ENCODE results near the gene CADPS. TPM values are rescaled to one million over a fixed set of nuclear protein-coding genes. Genes with fewer than 3 reads are reported as not detected.

The CADPS gene
- total and polyA plus RNA-seq, 10 donors, result 0.16 to 3.6 (median 0.40) TPM

DNA sequence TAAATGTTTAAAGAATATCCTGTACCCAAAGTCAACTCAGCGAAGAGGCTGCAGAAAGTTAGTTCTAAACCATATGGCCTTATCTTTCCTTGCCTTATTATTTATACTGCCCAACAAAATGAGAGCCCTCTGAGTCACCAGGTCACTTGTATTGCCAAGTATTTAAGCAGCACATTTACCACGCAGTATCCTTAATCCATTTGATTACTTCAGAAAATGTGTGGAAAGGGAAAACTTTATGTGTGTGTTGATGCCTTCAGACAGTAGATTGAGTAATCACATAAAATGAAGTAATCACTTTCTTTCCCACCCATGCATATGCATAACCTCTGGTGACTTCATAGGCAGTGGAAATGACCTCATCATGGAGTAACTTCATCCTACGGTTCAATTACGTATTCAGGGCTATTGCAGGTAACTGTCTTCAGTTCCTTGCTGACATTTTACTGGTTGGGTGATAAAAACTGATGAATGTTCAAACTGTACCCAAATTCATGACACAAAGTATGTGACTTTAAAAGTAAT, 7.5 kb upstream of the CADPS start:
- Histone ChIP-seq H3K27me3 (replicated peaks in 1 of 7) (peaks cover 0 to 11% (median 0%) of the 10 kb centered on the region in 7 donors), H3K9me3 (no peaks in the 10 kb centered on the region), H3K27ac (no peak overlapping the region), H3K4me1 (no peaks in the 10 kb centered on the region), H3K36me3 (no peaks in the 10 kb centered on the region), H3K4me3 (no peak overlapping the region)
- intact Hi-C loops (cut with DNase I; ENCODE audit: low total_unique reads), result no loop called here
- DNase-seq, result no peak
- TF ChIP-seq POLR2A (IDR thresholded peaks at IDR 0.05) (no peak), POLR2AphosphoS5 (IDR thresholded peaks at IDR 0.05) (no peak)
- 76 to 87% (median 80%) methylated on average over 4 of the region's 4 CpGs for WGBS, 5 donors

DNA sequence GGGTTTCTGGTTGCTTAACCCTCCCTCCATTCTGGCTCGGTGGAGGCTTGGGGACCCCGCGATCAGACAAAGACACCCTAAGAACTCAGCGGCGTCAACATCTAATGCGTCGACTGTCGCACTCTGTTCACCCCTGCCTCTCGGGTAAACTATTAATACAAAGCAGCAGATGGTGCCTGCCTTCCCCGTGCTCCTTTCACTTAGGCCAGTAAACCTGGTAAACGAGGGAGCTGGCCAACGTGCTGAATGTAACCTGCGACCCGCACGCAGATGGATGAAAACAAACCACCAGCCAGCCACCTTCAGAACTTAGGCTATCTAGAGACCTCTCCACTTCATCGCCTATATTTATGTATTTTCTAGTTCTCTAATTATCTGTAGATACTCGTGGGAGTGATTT, 848 bp upstream of the CADPS start:
- H3K4me1 ChIP-seq, result peaks cover 0 to 18% (median 12%) of the 10 kb centered on the region in 6 donors
- TF ChIP-seq POLR2AphosphoS5 (IDR thresholded peaks at IDR 0.05), result no peak
- TF ChIP-seq, protein P1, sequence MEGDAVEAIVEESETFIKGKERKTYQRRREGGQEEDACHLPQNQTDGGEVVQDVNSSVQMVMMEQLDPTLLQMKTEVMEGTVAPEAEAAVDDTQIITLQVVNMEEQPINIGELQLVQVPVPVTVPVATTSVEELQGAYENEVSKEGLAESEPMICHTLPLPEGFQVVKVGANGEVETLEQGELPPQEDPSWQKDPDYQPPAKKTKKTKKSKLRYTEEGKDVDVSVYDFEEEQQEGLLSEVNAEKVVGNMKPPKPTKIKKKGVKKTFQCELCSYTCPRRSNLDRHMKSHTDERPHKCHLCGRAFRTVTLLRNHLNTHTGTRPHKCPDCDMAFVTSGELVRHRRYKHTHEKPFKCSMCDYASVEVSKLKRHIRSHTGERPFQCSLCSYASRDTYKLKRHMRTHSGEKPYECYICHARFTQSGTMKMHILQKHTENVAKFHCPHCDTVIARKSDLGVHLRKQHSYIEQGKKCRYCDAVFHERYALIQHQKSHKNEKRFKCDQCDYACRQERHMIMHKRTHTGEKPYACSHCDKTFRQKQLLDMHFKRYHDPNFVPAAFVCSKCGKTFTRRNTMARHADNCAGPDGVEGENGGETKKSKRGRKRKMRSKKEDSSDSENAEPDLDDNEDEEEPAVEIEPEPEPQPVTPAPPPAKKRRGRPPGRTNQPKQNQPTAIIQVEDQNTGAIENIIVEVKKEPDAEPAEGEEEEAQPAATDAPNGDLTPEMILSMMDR (IDR thresholded peaks at IDR 0.05 in 8 of 11, conservative IDR thresholded peaks at IDR 0.05 in 3 of 11), result no peak
- H3K27ac ChIP-seq, result no peak overlapping the region
- WGBS, 5 donors, result 4 to 13% (median 8%) methylated on average over 17 of the region's 17 CpGs
- H3K9me3 ChIP-seq, result peaks cover 0 to 8% (median 0%) of the 10 kb centered on the region in 8 donors
- no peaks in the 10 kb centered on the region for H3K36me3 ChIP-seq
- DNase-seq, result no peak
- H3K27me3 ChIP-seq (replicated peaks in 1 of 7), result peaks cover 3 to 68% (median 37%) of the 10 kb centered on the region in 7 donors
- H3K4me3 ChIP-seq, result no peak overlapping the region
- intact Hi-C loops (cut with DNase I; ENCODE audit: low total_unique reads), result no loop called here

DNA sequence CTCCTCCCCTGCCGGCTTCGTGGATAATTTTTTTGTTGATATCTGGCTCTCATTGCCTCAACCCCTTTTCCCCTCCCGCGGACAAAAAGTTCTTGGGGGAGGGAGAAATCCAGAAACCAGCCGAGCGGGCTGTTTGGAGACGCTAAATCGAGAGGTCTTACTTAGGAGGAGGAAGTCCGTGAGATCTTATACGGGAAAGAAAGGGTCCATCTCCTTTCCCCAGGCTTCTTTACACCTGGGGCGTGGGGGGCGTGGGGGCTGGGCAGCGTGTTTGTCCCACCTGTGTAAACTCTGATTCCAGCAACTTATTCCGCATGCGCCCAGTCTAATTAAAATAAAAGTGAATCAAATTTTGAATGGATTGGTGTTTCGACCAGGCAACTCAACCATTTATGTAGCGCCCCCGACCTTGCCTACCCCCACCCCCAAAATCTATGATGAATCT, 364 bp upstream of the CADPS start:
- H3K9me3 ChIP-seq, result peaks cover 0 to 8% (median 0%) of the 10 kb centered on the region in 8 donors
- no peak for DNase-seq
- H3K4me3 ChIP-seq, result peak overlapping the region in 4 of 8 donors; percentile 10 to 63 (median 20)
- no peak overlapping the region for H3K27ac ChIP-seq
- TF ChIP-seq POLR2AphosphoS5 (IDR thresholded peaks at IDR 0.05) (no peak), POLR2A (IDR thresholded peaks at IDR 0.05) (no peak)
- TF ChIP-seq, protein P1 (IDR thresholded peaks at IDR 0.05 in 8 of 11, conservative IDR thresholded peaks at IDR 0.05 in 3 of 11), result no peak
- H3K4me1 ChIP-seq, result peaks cover 0 to 18% (median 12%) of the 10 kb centered on the region in 6 donors
- intact Hi-C loops (cut with DNase I; ENCODE audit: low total_unique reads), result no loop called here
- WGBS, 5 donors, result 8 to 14% (median 9%) methylated on average over 18 of the region's 18 CpGs
- H3K27me3 ChIP-seq (replicated peaks in 1 of 7), result peaks cover 3 to 68% (median 37%) of the 10 kb centered on the region in 7 donors
- no peaks in the 10 kb centered on the region for H3K36me3 ChIP-seq

DNA sequence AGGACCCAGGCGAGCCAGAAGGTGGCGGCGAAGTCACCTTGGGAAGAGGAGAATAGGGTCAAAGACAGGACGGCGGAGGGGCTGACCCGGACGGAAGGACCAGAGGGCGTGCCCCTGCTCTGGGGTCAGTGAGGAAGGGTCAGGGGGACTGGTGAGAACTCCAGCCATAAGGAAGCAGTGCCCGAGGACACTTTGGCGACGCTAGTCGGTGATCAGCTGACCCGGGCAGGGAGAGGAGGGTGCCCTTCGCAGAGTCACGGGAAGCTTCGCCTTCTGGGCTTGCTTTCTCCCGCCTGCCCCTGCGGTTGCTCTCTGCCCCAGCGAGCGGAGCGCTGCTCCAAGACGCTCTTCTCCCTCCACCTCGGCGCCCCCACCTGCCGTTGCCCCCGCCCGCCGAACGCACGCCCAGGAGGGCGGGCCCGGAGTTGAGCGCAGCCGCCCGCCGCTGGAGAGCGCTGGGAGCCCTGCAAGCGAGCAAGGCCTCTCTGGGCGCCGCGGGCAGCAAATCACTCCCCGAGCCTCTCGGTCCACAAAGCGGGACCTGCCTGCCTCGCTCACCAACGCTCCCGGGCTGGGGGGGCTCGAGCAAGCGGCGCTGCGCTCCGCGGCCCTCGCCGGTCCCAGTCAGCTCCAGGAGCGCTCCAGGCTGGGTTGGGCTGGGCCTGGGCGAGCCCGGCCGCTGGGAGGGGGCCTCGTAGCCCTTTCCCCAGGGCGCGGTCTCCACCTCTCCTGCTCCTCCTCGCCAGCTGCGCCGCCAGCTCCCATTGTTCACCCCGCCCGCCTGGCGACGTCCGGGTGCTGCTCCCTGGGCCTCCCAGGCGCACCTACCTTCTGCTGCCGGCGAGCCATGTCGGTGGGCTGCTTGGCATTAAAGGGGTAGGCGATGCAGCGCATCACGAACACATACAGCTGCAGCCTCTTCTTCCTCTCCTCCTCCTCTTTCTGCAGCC, 1.2 kb downstream of the CADPS start:
- intact Hi-C loops (cut with DNase I; ENCODE audit: low total_unique reads), result no loop called here
- no peak for TF ChIP-seq POLR2AphosphoS5 (IDR thresholded peaks at IDR 0.05)
- TF ChIP-seq, protein P1 (IDR thresholded peaks at IDR 0.05 in 8 of 11, conservative IDR thresholded peaks at IDR 0.05 in 3 of 11), result no peak
- TF ChIP-seq POLR2A (IDR thresholded peaks at IDR 0.05), result no peak
- DNase-seq, result peak; percentile 67
- WGBS, 5 donors, result 1 to 4% (median 2%) methylated on average over 38 to 77 of the region's 77 CpGs
- no peaks in the 10 kb centered on the region for H3K36me3 ChIP-seq
- H3K9me3 ChIP-seq, result peaks cover 0 to 8% (median 0%) of the 10 kb centered on the region in 8 donors
- H3K4me3 ChIP-seq, result peak overlapping the region in 7 of 8 donors; percentile 20 to 63 (median 30)
- H3K27ac ChIP-seq, result no peak overlapping the region
- peaks cover 0 to 18% (median 12%) of the 10 kb centered on the region in 6 donors for H3K4me1 ChIP-seq
- H3K27me3 ChIP-seq (replicated peaks in 1 of 7), result peaks cover 3 to 68% (median 37%) of the 10 kb centered on the region in 7 donors
